HG02588 (cell line): ENCODE data around the gene SDC1.
A peak's percentile ranks its signal among the peaks of the same experiment; 100 is the strongest.

Source experiments
- ATAC-seq: cut with Tn5 transposase; IDR thresholded peaks from one replicate; pipeline ENCODE4 v1.9.1; 2021; ENCODE audit warnings: mild to moderate bottlenecking, moderate library complexity; ENCODE audit not compliant: unreplicated experiment

The SDC1 gene

DNA sequence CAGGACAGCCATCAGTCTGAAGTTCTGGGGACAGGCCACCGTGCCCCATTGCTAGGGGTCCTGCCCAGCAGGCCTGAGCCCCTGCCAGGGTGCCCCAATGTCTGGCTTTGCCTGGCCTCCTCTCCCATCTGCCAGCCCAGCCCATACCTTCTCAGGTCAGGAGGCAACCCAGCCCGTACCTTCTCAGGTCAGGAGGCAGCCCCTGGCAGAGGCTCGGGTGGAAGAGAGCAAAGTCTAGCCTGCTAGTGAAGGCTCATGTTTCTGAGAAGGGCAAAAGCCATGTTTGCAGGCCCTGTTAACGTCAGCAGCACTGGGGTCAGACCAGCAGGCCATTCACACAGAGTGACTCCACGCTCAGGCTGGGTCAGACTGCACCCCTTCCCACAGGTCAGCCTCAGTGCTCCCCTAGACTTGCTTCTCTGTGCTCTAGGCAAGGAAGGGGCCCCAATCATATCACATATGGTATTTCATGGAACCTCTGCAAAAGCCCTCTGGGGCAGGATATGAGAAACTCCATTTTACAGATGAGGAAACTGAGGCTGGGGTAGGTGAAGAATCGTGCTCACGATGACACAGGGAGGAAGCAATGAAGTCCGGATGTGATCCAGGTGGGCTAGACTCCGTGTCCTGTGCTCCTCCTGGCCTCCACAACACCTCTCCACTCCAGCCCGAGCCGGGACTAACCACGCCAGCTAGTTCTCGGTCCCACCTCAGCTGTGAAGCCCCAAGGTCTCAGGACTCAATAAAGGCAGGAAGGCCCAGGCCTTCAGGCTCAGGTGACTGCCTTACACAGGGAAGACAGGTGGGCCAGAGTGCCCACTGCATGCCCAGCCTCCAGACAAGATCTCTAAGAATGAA is 9.5 kb downstream of the SDC1 start:
- no peak for ATAC-seq

DNA sequence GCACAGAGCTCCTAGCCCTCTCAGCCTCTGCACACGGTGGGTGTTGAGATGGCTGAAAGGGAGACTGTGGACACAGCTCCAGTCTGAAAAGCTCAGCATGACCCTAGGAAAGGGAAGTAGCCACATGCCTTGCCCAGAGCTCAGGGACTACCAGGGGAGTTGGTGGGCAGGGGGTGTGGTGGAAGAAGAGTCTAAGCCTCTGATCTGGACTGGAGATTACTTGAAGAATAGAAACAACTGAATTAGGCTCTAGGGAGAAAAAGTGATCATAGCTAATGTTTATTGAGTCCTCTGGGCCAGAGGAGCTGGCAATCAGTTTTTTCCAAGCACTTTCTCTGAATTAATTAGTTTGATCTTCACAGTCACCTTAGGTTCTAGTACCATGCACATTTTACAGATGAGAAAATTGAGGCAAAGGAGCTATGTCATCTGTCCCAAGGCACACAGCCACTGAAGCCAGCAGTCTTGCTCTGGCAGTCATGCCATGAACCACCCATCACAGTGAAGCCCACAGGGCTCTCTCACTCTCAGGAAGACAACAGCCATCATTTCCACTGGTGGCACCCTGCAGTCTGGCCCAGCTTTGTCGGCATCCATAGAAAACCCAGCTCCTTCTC is 10.3 kb downstream of the SDC1 start:
- ATAC-seq = no peak

DNA sequence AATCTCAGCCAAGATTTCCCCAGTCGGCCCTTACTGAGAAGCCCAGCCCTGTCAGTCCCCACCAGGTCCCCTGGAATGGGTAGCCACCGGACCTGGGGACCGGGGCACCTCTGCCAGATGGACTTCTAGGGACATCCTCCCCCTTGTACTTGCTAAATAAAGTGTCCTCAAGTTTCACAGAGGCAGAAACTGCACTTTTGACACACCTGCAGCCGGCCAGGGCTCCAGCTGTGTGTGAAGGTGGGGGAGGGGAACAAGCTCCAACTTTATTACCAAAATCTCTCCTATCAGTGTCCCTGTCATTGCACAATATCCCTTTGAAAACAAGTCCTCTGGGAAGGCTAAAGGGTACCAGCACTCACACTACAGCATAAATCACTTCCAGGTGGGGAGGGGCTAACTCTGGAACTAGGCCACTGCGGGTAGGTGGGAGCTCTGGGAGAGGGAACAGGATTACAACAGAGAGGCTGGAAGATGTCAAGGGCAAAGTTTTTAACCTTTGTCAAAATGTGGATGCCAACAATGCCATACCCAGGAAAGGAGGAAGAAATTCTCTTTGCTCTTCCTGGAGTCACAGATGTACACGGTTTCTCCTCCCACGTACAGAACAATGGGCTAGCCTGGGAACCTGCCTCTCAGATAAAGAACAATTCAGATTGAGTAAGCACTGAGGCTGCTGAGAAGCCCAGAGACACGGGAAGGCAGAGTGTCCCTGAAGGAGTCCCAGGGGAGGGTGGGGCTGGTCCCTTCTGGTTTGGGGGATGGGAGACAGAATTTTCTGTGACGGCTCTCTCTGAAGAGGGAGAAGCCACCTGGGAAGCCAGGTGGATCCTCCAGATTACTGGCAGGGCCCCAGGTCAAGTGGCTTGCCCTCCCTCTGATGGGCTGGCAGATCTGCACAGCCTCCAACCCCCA is 11.0 kb downstream of the SDC1 start:
- ATAC-seq = no peak

DNA sequence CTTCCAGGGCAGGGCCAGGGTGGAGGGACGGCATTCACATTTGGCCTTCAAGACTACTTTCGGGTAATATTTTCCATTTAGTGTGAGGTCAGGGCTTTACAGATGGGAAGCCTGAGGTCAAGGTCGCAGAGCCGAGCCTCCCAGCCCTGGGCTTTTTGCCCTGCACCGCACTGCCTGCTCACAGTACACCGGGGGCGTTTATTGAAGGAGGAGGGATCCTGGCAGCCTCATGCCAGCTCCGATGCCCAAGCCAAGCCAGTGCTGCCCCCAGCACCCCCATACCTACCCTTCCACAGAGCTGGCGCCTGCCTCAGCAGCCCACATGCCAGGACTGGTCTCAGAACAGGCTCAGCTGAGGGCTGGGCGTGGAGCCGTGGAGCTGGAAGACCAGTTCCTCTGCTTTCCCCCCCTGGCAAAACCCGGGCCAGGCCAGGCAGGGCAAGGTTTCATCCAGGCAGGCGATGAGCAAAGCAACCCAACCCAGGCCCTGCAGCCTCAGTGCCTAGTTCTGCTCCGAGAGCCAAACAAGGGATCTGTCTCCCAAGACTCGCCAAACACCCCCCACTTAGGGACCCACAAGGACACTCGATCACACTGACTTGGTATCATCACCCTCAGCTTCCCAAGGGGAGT is 11.9 kb downstream of the SDC1 start:
- ATAC-seq = no peak

DNA sequence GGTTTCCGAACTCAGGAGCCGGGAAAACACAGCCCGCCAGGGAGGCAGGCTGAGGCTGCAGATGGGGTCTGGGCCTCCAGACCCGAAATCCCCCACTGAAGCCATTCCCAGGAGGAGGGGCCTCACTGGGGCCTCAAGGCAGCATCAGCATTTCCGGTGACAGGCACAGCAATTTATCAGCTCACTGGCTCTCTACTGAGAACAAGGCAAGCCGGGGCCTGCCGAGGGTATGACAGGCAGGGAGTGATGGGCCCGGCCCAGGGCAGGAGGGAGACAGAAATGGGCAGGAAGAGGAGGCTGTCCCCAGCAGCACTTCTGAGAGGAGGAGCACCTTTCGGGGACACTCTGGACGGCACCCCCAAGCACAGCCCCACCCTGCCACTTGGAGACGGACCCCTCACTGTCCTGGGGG is 12.5 kb downstream of the SDC1 start:
- ATAC-seq = peak; percentile 45

DNA sequence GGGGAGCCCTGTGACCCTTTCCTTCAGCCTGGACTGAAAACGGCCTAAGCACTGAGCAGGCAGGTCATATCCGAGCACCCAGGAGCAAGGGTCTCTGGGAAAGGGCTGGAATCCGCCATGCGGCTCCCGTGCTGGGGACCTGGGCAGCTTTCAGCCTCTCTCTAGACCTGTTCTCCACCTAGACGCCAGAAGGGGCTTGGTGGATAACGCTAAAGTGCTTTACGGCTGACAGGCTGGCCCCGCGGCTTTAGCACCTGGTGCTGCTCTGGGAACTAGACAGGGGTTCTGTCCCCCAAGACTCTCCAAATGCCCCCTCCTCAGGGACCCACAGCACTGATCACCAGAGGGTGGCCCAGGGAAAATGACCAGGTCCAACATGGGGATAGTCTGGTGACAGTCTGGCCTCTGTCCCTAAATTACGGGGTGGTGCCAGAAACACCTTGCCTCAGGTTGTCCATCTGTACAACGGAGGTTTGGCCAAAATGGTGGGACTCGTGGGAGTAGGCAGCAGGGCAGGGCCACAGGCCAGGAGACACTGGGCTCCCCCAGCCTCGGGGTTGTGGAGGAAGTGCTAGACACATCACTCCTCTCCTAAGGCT is 13.0 kb downstream of the SDC1 start:
- ATAC-seq = no peak

DNA sequence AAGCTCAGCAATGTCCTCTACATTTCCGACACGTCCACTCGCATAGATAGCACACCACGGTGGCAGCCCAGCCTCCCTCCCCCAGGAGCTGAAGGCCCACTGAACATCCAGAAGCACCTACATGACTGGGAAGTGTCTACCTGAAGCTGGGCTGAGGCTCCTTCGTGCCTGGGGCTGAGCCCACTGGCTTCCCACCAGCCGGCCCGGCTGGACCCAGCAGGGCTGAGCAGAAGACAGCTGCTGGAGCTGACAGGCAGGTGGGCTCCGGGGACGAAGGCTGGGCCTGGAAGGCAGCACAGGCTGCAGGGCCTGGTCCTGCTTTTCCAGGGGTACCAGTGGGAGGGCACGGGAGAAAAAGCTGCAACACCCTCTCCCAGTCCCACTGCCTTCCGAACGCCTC is 13.5 kb downstream of the SDC1 start:
- ATAC-seq = no peak

DNA sequence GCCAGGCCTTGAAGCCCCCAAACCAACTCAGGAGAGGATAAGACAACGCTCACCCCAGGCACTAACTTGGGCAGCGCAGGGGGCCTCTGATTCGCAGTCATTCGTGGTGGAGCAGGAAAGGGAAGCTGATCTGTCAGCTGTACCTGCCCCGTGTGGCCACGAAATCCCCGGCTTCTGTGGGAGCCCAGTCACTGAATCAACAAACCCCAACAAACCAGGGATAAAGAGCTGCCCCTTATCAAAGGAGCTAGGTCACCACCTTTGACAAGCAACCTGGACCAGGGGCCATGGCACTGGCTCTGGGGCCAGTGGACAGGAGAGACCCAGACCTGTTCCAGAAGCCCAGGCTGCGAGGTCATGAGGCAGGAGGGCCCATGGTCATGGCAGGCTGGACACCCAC is 14.5 kb downstream of the SDC1 start:
- ATAC-seq = no peak

DNA sequence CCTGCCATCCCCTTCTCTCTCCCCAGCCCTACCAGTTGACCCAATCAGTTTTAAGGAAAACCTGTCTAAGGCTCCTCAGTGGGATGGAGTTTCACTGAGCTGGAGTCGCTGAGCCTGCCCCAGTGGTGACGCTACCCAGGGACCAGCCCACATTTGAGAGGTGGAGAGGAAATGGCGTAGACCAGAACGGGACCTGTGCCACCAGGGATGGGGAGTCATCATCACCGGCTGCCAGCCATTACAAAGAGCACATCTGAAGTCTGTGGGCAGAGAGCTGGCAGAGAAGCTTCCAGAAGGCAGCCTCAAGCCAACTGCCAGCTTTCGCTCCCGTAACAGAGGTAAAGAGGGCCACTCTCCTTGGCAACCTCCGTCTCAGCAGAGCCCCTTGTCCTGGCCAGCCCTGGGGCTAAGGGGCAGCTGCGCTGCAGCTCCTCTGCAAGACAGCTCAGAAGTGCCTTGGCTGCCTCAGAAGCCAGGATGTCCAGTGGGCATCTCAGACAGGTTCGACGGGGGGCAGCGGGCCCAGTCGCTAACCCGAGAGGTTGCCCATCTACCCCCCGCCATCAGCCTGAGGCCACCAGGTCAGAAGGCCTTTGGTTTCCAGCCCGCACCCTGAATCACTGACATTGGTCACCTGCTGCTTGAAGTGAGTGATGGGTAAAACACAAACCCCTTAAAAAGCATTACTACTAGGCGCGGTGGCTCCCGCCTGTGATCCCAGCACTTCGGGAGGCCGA is 15.4 kb downstream of the SDC1 start:
- no peak for ATAC-seq

DNA sequence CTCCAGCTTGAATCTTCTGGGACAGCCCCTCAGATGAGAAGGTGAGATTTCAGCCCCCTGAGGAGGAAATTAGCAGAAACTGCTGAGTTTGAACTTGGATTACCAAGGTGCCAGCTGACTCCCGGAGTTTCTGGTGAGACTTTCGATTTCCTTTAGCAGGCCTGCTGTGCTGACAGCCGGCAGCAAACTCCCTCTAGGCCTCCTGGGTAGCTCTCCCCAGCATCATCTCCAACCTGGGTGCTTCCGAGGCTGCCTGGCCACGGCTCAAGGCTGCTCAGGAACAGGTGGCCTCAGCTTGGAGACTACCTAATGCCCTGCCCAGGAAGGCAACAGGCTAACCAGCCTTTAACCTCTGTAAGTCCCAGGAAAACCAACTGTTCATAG is 16.5 kb downstream of the SDC1 start:
- no peak for ATAC-seq

DNA sequence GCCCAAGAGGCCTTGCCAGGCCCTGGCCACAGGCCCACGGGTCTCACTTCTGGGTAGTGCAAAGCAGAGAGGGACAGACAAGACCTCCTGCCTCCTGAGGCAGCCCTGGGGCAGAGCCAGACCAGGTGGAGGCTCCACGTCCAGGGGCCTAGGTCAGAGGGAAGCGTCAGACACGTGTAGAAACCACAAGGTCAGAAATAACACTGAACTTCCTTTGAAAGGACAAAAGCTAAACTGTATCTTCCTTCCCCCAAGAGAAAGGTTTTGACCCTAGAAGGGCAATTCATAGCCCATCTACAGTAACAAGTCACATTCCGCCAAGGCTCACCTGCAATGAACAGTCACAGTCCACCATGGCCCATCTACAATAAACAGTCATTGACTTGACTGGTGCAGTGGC is 17.9 kb downstream of the SDC1 start:
- peak; percentile 60 for ATAC-seq

DNA sequence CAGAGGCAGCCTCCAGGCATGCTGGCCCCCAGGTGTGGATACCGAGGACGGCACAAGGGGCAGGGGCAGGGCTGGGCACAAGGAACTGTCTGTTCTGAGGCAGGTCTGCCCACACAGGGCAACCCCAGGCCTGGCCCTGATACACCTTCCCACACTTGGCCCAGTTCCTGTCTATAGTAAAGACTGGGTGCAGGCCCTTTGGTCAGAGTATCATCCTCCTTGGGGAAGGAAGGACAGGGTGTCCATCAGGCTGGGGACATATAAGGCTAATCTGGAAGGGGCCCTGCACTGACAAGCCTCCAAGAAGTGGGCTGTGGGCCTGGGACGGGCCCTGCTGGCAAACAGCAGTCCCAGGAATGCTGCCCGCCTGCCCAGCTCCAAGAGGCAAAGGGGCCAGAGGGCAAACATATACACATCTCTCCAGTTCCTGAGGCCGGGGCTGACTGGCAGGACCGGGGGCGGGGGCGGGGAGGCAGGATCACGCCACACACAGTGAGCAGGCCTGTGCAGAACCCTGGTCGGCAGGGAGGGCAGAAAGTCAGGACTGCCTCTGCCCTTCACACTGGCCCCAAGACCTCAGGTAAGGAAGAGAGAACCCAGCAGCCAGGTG is 18.9 kb downstream of the SDC1 start:
- ATAC-seq = no peak

DNA sequence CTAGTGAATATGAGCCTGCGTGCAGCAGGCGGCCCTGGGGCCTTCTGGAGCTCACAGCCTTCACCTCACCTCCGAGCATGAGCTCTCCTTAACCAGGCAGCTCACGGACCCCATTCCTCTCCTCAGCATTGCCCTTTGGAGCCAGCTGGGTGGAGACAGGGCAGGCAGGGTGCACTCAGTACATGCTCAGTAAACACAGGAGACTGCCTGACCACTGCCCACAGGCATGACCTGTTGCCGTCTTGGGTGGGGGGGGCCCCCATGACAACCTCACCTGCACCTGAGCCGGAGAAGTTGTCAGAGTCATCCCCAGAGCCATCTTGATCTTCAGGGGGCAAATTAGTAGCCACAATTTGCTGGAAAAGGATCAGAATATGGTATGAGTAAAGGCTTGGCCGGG is 19.9 kb downstream of the SDC1 start:
- no peak for ATAC-seq

DNA sequence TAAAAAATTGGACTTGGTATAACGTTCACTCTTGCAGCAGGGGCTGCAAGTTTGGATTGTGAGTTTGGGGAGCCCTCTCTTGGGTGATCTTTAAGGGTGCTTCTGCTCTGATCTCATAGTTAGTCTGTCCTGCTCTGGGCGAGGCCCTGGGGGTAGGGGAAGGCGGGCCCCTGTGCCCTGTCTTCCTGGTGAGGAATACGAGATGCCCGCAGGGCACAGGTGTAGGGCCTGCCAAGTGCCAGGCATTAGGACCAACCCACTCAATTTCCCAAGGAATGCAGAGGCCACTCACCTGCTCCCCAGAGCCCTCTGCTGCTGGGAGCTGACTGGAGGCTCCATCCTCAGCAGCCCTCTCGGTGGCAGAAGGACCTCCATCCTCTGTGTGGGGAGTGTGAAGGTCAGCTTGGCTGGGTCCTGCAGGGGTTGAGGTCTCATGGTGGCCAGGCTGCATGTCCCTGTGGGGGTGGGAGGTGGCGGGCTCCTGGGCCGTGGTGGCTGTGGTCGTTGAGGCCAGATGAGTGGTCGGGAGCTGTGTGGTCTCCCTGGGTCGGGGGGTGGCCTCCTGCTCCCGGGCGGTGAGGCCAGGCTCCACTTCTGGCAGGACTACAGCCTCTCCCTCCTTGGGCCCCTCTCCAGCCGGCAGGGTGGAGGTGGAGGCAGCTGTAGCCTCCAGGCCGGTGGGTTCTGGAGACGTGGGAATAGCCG is 21.3 kb downstream of the SDC1 start:
- ATAC-seq = no peak

DNA sequence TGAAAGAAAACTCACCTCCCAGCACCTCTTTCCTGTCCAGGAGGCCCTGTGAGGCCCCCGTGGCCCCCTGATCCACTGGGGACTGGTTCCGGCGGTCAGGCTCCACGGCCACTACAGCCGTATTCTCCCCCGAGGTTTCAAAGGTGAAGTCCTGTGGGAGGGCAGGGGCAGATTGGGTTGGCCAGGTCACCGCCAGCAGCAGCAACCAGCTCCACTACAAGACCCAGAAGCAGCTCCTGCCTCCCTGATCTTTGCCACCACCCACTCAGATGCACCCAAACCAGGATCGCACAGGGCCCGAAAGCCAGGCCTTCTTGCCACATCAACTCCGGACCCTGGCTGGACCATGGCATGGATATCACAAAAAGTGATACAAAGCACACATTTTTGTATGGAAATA is 21.9 kb downstream of the SDC1 start:
- no peak for ATAC-seq

DNA sequence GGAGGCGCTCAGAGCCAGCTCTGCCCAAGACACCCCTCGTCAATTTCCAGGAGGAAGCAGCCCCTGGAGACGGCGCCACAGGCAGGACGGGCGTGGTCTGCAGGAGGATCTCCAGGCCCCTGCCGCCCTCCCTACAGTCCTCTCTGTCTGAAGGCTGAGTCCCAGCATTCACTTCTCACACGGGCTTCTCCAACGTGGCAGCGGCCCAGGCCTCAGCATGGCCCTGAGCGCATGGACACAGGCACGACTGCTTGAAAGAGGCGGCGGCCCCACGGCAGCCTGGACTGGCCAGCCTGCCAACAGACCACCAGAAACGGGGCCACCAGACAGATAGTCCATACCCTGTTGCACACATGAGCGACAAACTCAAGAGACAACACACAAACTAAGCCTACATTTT is 23.3 kb downstream of the SDC1 start:
- no peak for ATAC-seq

DNA sequence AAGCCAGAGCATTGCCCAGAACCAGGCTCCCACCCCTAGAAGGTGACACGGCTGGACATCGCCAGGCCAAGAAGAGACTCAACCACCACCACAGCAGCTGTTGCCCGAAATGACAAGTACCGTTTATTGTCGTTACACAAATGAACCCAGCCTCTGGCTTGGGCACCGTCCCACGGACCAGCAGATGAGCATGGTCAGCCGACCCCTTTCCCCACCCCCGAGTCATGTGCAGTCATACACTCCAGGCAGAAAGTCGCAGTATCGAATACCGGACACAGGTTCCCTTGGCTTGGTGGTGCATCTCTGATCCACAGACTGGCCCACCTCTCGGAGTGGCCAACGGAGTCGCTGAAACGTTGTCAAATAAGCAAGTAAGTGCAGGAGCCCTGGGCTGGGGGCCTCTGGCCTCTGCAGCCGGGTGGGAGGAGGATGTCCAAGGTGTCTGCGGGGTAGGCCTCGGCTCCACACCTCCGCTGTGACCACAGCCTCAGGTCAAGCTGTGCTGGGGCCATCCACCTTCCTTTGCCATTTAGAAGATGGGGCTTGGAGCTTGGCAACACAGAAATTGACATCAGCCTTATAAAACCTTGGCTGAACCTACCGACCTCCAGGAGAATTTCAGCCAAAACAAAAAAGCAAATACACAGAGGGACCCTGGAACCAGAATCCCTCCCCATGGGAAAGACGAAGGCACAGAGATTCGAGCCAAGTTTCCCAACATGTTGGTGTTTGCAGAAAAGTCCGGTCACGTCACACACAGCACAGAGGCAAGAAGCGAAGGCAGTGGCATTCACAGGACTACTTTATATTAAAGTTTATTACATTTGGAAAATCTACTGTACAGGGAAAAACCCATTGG is 24.0 kb downstream of the SDC1 start:
- ATAC-seq = no peak

DNA sequence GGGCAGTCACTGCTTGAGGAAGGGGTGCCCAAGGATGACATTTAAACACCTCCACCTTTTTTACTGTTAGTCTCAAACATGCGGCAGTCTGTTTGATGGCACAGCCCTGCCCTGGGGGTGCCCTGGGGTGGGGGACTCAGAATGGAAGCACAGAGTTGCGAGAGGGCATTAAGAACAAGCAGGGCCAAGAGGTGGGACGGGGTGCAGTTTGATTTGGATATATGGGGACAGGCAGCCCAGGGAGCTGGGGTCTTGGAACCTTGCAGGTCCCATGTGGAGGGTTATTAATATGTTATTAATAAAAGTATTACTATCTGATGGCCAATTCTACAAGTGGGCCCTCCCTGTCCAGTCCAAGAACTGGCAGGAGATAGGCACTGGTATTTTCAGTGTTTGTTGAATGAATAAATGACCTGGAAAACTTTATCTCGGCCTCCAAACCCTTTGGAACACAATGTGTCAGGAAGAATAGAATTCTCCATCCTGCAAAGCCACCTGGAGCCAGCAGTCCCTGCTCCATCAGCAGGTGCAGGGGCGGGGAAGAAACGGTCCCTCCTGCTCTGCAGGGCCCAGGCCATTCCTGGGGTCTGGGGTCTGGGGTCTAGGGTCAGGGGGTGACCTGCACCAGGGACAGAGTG is 25.2 kb downstream of the SDC1 start:
- ATAC-seq = no peak
